Measurements from ENCODE around the gene GCN1.

GCN1 gene

DNA sequence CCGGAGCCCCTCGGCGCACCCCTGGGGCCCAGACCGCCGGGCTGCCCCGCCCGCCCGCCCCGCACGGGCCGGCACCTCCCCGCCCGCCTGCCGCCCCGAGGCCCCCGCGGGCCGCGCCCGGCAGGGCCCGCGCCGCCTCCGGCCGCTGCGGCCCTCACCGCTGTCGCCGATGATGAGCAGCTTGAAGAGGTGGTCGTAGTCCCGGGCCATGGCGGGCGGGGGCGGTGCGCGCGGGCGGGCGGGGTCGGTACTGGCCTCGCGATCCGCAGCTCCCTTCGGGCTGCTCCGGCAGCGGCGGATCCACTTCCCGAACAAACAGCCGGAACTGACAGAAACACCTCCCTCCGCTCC lies 78.1 kb downstream of the GCN1 start, which contains the start of gene RAB35 (continued):
- TF ChIP-seq, protein P1, sequence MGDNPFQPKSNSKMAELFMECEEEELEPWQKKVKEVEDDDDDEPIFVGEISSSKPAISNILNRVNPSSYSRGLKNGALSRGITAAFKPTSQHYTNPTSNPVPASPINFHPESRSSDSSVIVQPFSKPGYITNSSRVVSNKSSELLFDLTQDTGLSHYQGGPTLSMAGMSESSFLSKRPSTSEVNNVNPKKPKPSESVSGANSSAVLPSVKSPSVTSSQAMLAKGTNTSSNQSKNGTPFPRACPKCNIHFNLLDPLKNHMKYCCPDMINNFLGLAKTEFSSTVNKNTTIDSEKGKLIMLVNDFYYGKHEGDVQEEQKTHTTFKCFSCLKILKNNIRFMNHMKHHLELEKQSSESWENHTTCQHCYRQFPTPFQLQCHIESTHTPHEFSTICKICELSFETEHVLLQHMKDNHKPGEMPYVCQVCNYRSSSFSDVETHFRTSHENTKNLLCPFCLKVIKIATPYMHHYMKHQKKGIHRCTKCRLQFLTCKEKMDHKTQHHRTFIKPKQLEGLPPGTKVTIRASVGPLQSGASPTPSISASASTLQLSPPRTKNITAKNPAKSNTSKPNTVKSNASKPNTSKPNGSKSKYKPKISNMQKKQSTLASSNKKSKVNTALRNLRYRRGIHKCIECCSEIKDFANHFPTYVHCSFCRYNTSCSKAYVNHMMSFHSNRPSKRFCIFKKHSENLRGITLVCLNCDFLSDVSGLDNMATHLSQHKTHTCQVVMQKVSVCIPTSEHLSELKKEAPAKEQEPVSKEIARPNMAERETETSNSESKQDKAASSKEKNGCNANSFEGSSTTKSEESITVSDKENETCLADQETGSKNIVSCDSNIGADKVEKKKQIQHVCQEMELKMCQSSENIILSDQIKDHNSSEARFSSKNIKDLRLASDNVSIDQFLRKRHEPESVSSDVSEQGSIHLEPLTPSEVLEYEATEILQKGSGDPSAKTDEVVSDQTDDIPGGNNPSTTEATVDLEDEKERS (tag by site-specific recombination; IDR thresholded peaks at IDR 0.05): no peak
- TF ChIP-seq ZNF701 (tag by site-specific recombination; IDR thresholded peaks at IDR 0.05) (no peak), ZNF654 (tag by site-specific recombination; IDR thresholded peaks at IDR 0.05; ENCODE audit: low read depth) (no peak), KLF8 (tag by site-specific recombination; IDR thresholded peaks at IDR 0.05) (no peak), ZNF596 (tag by site-specific recombination; IDR thresholded peaks at IDR 0.05) (no peak), EGR2 (tag by site-specific recombination; IDR thresholded peaks at IDR 0.05; ENCODE audit: low read depth) (peak; percentile 64; the same call in 1 of the 2 replicates), ZNF514 (tag by site-specific recombination; IDR thresholded peaks at IDR 0.05) (no peak), ZNF426 (tag by site-specific recombination; IDR thresholded peaks at IDR 0.05) (no peak), FEZF1 (tag by site-specific recombination; IDR thresholded peaks at IDR 0.05) (no peak), IKZF3 (tag by site-specific recombination; IDR thresholded peaks at IDR 0.05) (0 out of 2 replicates have a peak, but pooled peaks have one; percentile 17), ZNF558 (tag by site-specific recombination; IDR thresholded peaks at IDR 0.05) (no peak), ZNF626 (tag by site-specific recombination; IDR thresholded peaks at IDR 0.05) (no peak), ZNF658 (tag by site-specific recombination; IDR thresholded peaks at IDR 0.05) (no peak), ZNF335 (tag by site-specific recombination; conservative IDR thresholded peaks at IDR 0.05) (peak; percentile 61), ZNF341 (tag by site-specific recombination; IDR thresholded peaks at IDR 0.05; ENCODE audit: low read depth) (peak; percentile 99; the same call in 1 of the 2 replicates), ZNF530 (tag by site-specific recombination; IDR thresholded peaks at IDR 0.05; ENCODE audit: low read depth) (no peak), GLI4 (tag by site-specific recombination; IDR thresholded peaks at IDR 0.05) (no peak), ZNF600 (tag by site-specific recombination; IDR thresholded peaks at IDR 0.05) (0 out of 2 replicates have a peak, but pooled peaks have one; percentile 36), YY2 (tag by site-specific recombination; IDR thresholded peaks at IDR 0.05) (no peak), ZNF169 (tag by site-specific recombination; IDR thresholded peaks at IDR 0.05) (no peak), ZNF37A (tag by site-specific recombination; IDR thresholded peaks at IDR 0.05) (no peak), HOXD13 (CRISPR knock-in tag; IDR thresholded peaks at IDR 0.05; ENCODE audit: borderline replicate concordance) (no peak), ZNF548 (tag by site-specific recombination; IDR thresholded peaks at IDR 0.05) (no peak)
- TF ChIP-seq, protein P2, sequence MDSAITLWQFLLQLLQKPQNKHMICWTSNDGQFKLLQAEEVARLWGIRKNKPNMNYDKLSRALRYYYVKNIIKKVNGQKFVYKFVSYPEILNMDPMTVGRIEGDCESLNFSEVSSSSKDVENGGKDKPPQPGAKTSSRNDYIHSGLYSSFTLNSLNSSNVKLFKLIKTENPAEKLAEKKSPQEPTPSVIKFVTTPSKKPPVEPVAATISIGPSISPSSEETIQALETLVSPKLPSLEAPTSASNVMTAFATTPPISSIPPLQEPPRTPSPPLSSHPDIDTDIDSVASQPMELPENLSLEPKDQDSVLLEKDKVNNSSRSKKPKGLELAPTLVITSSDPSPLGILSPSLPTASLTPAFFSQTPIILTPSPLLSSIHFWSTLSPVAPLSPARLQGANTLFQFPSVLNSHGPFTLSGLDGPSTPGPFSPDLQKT (IDR thresholded peaks at IDR 0.05; ENCODE audit: borderline replicate concordance, low read depth, low read length): no peak
- TF ChIP-seq, protein P3, sequence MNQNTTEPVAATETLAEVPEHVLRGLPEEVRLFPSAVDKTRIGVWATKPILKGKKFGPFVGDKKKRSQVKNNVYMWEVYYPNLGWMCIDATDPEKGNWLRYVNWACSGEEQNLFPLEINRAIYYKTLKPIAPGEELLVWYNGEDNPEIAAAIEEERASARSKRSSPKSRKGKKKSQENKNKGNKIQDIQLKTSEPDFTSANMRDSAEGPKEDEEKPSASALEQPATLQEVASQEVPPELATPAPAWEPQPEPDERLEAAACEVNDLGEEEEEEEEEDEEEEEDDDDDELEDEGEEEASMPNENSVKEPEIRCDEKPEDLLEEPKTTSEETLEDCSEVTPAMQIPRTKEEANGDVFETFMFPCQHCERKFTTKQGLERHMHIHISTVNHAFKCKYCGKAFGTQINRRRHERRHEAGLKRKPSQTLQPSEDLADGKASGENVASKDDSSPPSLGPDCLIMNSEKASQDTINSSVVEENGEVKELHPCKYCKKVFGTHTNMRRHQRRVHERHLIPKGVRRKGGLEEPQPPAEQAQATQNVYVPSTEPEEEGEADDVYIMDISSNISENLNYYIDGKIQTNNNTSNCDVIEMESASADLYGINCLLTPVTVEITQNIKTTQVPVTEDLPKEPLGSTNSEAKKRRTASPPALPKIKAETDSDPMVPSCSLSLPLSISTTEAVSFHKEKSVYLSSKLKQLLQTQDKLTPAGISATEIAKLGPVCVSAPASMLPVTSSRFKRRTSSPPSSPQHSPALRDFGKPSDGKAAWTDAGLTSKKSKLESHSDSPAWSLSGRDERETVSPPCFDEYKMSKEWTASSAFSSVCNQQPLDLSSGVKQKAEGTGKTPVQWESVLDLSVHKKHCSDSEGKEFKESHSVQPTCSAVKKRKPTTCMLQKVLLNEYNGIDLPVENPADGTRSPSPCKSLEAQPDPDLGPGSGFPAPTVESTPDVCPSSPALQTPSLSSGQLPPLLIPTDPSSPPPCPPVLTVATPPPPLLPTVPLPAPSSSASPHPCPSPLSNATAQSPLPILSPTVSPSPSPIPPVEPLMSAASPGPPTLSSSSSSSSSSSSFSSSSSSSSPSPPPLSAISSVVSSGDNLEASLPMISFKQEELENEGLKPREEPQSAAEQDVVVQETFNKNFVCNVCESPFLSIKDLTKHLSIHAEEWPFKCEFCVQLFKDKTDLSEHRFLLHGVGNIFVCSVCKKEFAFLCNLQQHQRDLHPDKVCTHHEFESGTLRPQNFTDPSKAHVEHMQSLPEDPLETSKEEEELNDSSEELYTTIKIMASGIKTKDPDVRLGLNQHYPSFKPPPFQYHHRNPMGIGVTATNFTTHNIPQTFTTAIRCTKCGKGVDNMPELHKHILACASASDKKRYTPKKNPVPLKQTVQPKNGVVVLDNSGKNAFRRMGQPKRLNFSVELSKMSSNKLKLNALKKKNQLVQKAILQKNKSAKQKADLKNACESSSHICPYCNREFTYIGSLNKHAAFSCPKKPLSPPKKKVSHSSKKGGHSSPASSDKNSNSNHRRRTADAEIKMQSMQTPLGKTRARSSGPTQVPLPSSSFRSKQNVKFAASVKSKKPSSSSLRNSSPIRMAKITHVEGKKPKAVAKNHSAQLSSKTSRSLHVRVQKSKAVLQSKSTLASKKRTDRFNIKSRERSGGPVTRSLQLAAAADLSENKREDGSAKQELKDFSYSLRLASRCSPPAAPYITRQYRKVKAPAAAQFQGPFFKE (tag by site-specific recombination; IDR thresholded peaks at IDR 0.05; ENCODE audit: borderline replicate concordance): no peak
- TF ChIP-seq, protein P4, sequence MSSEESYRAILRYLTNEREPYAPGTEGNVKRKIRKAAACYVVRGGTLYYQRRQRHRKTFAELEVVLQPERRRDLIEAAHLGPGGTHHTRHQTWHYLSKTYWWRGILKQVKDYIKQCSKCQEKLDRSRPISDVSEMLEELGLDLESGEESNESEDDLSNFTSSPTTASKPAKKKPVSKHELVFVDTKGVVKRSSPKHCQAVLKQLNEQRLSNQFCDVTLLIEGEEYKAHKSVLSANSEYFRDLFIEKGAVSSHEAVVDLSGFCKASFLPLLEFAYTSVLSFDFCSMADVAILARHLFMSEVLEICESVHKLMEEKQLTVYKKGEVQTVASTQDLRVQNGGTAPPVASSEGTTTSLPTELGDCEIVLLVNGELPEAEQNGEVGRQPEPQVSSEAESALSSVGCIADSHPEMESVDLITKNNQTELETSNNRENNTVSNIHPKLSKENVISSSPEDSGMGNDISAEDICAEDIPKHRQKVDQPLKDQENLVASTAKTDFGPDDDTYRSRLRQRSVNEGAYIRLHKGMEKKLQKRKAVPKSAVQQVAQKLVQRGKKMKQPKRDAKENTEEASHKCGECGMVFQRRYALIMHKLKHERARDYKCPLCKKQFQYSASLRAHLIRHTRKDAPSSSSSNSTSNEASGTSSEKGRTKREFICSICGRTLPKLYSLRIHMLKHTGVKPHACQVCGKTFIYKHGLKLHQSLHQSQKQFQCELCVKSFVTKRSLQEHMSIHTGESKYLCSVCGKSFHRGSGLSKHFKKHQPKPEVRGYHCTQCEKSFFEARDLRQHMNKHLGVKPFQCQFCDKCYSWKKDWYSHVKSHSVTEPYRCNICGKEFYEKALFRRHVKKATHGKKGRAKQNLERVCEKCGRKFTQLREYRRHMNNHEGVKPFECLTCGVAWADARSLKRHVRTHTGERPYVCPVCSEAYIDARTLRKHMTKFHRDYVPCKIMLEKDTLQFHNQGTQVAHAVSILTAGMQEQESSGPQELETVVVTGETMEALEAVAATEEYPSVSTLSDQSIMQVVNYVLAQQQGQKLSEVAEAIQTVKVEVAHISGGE (tag by site-specific recombination; conservative IDR thresholded peaks at IDR 0.05; ENCODE audit: low read depth): no peak; the same call in 1 of the 2 replicates
- TF ChIP-seq, protein P5, sequence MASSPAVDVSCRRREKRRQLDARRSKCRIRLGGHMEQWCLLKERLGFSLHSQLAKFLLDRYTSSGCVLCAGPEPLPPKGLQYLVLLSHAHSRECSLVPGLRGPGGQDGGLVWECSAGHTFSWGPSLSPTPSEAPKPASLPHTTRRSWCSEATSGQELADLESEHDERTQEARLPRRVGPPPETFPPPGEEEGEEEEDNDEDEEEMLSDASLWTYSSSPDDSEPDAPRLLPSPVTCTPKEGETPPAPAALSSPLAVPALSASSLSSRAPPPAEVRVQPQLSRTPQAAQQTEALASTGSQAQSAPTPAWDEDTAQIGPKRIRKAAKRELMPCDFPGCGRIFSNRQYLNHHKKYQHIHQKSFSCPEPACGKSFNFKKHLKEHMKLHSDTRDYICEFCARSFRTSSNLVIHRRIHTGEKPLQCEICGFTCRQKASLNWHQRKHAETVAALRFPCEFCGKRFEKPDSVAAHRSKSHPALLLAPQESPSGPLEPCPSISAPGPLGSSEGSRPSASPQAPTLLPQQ (tag by site-specific recombination; IDR thresholded peaks at IDR 0.05): no peak
